ENCODE data around the gene PTPN6.

PTPN6 gene

DNA sequence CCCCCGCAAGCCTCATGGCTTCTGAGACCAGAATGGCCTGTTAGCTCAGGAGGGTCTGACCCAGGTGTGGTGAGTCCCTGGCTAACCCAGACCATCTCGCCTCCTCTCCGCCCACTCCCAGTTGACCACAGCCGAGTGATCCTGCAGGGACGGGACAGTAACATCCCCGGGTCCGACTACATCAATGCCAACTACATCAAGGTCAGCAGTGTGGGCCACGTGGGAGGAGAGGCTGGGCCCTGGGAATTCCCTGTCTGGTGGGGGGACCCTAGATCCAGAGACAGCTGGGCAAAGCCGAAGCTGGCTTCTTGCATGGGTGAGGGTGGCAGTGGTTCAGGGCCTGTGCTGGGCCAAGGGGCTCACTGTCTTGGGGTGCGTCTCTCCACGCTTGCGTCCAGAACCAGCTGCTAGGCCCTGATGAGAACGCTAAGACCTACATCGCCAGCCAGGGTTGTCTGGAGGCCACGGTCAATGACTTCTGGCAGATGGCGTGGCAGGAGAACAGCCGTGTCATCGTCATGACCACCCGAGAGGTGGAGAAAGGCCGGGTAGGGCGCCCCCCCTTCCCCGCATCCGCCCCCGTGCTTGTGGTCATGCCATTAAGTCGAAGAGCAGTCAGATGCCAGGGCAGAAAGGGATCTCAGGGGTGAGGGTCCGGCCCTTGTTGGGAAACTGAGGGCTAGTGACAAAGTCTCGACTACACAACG, 5.0 kb downstream of the PTPN6 start:
- no peak for DNase-seq (ENCODE audit: low spot score)

DNA sequence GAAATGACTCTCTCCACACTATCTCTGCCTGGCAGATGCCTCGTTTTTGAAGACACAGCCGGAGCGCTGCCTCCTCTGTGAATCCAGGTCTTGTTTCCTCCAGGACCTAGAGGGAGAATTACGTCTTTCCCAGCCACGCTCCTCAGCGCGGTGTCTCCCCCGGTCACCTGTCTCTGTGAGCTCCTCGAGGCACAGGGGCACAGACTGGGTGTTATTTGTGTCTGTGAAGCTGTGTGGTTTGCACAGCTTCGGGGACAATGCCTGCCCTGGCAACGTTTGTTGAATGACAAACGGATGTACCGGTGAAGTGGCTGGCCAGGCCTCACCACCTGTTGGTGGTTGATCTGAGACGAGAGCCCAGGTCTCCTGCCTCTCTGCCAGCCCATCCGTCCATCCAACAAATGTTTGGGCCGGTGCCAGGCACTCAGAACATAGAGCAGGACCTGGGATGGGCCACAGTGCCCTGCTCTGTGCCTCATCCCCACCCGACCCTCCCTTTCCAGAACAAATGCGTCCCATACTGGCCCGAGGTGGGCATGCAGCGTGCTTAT, 6.1 kb downstream of the PTPN6 start:
- no peak for DNase-seq (ENCODE audit: low spot score)

DNA sequence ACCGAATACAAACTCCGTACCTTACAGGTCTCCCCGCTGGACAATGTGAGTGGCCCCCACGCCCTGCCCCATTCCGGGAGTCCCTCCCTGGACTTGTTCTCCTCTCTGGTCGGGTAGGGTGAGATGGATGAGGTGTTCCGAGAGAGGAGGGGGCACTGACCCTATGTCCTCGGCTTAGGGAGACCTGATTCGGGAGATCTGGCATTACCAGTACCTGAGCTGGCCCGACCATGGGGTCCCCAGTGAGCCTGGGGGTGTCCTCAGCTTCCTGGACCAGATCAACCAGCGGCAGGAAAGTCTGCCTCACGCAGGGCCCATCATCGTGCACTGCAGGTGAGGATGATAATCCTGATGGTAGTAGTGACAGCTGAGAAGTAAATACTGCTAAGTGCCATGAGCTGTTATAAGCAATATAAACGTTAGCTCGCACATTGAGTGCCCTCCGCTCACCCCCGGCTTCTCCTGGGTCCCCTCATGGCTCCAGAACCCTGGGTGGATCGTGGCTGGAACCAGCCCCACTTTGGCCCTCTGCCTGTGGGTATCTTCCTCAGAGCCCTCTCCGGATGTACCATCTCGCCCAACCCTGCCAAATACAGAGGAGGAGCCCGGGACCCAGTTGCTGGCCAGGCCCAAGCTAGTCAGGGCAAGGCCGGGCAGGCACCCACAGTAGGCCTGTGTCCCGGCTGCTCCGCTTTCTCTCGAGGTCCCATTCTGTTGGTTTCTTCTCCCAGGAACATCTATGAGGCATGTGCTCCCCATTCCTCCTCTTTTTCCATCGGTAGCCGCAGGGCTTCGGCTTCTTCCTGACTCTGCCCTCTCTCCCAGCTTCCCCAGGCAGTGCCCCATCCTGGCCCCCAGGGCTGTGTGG, 6.8 kb downstream of the PTPN6 start:
- DNase-seq (ENCODE audit: low spot score) = no peak

DNA sequence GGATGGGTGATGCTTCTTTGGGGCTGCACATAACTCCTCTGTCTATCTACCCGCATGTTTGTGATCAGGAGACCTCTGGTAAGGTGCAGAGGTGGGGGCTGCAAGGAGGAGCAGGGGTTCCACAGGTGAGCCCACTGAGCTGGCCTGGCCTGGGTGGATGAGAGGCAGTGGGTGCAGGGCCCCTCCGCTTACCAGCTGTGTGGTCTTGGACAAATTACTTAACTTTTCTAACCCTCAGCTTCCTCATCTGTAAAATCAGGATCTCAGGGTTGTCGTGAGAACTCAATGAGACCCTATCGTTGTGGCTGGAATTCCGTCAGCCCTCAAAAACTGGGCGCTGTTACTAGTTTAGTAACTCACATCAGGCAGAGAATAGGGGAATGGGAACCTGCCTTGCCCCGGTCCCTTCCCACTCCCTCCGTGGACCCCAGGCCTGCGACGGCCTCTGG, 7.5 kb downstream of the PTPN6 start:
- DNase-seq (ENCODE audit: low spot score) = no peak

DNA sequence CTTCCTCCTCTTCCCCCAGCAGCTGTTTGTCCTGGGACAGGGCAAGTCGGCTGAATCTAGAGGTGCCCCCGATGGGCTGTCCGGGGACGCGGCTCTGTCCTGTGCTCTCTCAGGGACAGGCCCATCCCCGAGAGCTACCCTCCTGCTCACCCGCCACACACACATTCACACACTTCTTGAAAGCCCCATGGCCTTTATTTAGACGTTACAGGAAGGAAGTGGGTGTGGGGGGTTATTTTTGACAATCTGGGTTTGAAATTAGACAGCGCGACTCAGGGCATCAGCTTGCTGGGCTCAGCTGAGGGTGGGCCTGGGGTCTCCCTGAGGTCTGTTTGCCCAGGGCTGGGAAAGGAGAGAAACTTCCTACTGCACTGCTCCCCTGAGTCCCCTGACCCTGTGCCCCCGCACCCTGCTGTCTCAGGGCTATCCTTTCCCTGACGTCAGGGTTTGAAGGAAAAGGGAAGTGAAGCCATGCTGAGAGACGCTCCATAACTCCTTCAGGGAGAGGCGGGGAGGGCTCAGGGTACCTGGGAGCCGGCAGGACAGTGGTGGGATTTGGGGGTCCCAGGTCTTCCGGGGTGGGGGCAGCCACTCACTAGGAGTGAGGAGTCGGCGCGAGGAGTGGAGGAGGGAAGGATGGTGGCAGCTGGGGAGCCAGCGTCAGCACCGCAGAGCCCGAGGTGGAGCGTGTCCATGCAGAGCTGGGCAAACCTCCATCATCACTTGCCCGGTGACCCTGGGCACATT, 8.1 kb downstream of the PTPN6 start:
- DNase-seq (ENCODE audit: low spot score) = no peak

DNA sequence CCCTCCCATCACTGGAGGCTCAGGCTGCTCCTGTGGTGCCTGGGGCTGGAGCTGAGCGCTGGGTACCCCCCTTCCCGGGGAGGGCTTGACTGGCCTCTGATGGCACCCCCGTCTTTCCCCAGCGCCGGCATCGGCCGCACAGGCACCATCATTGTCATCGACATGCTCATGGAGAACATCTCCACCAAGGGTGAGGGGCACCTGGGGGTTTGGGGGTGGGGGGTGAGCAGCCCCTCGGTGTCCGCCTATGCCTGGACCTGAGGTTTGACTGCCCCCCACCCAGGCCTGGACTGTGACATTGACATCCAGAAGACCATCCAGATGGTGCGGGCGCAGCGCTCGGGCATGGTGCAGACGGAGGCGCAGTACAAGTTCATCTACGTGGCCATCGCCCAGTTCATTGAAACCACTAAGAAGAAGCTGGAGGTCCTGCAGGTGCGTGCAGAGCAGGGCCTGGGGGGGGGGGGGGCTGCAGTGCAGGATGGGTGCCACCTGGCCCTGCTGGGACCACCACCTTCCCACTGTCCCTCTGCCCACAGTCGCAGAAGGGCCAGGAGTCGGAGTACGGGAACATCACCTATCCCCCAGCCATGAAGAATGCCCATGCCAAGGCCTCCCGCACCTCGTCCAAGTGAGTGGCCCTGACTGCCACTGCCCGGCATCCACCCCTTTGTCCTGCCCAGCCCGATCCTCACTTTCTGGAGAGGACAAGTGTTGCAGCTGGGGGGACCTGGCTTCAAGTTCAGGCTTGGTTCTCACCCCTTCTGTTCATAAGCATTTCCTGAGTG, 8.8 kb downstream of the PTPN6 start:
- no peak for DNase-seq (ENCODE audit: low spot score)

DNA sequence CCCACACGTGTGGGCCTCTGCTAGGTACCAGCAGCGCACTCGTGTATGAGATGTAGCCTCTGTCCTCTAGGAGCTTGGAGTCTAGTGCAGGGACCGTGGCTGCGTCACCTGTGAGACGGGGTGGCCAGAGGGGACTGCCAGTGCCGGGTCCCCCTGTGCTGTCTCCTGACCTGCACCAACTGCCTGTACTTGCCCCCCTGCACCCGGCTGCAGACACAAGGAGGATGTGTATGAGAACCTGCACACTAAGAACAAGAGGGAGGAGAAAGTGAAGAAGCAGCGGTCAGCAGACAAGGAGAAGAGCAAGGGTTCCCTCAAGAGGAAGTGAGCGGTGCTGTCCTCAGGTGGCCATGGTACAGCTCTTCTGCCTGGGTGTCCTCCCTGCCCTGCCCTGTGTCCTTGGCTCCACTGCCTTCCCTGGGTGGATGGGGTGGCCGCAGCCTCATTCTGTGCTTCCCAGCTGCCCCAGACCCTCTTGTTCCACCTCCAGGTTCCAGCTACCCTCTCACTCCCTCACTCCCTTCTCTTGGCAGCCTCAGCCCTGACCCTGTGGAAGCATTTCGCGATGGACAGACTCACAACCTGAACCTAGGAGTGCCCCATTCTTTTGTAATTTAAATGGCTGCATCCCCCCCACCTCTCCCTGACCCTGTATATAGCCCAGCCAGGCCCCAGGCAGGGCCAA, 9.6 kb downstream of the PTPN6 start:
- DNase-seq (ENCODE audit: low spot score) = peak; percentile 56

DNA sequence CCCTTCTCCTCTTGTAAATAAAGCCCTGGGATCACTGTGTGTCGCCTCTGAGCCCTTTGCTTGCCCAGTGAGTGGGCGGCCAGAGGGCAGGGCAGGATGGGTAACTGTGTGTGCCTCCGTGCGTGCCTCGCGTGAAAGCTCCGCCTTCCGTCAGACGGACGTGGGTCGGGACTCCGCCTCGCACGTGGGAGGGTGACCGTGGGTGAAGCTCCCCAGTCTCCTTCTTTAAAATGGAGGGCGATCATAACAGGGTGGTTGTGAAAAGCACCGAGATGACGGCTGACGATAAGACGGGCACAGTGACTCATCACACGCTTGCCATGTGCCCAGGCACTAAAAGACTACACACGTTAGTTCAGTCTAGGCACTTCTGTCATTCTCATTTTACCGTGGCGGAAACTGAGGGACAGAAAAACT, 10.1 kb downstream of the PTPN6 start:
- peak; percentile 88 for DNase-seq (ENCODE audit: low spot score)

DNA sequence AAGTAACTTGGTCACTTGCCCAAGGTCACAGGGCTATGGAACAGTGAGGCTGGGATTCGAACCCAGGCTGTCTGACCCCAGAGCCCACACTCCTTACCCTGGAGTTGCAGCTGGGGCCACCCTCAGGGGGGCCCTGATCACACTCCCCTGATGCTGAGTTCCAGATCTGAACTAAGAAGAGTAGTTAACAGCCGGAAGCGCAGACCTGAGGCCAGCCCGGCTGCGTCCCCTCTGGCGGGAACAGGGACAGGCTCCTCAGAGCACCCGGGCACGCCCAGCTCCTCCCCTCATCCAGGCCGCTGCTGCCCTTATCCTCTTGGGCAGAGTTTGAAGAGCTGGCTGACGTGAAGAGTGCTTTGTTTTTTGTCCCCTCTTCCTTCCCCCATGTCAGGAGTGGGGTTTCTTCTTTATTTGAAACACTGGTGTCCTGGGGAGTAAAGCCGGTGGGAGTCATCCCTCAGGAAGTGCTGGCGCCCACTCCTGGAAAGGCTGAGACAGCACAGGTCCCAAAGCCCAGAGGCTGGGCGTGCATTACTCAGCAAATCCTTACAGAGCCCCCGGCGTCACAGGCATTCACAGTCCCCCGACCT, 10.6 kb downstream of the PTPN6 start:
- DNase-seq (ENCODE audit: low spot score) = peak; percentile 92

DNA sequence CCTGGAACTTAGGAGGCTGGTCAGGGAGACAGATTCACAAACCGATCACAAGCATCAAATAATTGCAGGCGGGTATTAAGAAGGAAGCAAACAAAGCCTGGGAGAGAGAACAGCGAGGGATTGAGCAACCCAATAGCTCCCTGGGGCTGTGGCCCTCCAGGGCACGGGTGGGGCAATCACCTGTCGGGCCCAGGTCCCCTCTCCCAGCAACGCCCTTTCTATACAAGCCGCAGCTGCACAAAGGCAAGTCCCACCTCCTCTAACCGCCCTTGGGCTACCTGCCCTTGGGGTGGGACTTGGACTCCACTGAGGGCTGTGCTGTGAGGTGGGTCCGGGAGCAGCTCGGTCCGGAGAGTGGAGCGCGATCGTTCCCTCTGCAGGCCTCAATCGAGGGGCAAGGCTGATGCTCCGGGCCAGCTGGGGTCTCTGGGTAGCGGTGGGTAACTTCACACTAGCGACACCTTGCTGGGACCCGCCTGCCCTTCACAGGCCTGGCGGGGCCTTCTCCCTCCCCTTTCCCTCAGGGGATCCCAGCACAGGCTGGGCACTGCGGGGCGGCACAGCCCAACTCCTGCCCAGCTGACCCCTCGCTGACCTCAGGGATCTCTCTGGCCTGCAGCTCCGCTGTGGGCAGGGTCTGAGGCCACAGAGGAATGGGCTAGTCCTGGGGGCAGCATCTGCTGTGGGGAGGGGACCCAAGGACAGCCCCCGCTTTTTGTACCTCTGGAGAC, 11.3 kb downstream of the PTPN6 start:
- no peak for DNase-seq (ENCODE audit: low spot score)

DNA sequence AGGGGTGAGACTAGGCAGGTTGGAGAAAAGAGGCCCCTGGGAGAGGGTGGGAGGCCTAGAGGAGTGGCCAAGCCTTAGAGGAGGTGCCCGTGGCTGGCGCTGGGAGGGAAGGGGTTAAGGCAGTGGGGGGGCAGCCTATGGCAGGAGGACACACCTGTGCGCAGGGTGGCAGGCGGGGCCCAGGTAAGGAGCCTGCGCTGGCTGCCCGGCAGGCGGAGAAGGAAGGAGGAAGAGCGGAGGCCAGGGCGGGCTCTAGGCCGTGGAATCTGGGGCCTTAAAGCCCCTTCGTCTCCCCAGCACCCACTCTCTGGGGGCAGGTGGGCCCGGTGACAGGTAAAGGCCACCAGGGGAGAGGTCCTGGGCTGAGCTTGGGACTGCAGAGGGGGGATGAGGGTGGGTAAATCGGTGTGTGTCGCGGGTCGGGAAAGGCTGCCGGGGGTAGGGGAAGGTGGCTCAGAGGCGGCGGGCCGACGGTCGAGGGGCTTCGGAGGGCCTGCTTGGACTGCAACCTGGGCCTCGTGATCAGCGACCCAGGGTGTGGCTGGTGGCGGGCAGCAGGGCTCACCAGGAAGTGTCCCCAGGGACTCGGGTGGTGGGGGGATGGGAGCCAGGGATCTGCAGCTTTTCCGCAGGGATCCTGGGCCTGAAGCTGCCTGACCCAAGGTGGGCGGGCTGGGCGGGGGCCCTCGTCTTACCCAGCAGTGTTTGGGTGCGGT, 12.0 kb downstream of the PTPN6 start:
- no peak for DNase-seq (ENCODE audit: low spot score)

DNA sequence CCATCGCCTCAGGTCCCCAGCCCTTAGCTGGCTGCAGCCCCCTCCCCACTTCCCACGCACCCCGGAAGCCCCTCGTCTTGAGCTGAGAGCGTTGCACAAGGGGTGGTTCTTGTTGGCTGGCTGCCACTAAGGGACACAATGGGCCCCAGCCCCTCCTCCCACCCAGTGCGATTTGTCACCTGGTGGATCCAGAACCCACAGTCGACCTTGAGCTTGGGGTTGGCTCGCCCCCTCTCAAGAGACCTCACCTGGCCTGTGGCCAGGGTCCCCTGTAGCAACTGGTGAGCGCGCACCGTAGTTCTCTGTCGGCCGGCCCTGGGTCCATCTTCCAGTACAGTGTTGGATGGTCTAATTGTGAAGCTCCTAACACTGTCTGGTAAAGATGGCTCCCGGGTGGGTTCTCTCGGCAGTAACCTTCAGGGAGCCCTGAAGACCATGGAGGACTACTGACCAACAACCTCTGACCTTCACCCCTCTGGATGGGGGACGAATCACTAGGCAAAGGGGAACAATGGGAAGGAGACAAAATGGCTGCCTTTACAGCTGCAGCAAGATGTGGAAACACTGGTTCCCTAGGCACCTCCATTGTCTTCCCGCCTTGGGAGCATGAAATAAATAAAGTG, 12.7 kb downstream of the PTPN6 start:
- no peak for DNase-seq (ENCODE audit: low spot score)

DNA sequence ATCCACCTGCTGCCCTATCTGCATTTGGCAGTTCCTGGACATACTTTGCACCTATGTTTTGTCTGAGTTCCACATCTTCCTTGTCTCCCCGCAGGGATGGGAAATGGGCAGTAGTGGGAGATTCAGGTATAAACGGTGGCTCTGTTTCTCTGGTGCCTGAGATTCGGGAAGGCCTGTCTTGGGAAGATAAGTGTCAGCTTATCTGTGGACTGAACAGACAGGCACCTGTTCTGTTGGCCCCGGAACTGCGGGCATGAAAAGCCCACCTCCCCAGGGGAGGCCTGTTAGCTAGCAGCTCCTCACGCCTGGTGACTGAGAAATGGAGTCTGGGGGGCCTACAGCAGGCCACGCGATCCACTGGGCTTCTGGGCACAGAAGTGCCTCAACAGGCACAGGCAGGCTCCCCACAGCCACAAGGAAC, 13.5 kb downstream of the PTPN6 start:
- DNase-seq (ENCODE audit: low spot score) = no peak

DNA sequence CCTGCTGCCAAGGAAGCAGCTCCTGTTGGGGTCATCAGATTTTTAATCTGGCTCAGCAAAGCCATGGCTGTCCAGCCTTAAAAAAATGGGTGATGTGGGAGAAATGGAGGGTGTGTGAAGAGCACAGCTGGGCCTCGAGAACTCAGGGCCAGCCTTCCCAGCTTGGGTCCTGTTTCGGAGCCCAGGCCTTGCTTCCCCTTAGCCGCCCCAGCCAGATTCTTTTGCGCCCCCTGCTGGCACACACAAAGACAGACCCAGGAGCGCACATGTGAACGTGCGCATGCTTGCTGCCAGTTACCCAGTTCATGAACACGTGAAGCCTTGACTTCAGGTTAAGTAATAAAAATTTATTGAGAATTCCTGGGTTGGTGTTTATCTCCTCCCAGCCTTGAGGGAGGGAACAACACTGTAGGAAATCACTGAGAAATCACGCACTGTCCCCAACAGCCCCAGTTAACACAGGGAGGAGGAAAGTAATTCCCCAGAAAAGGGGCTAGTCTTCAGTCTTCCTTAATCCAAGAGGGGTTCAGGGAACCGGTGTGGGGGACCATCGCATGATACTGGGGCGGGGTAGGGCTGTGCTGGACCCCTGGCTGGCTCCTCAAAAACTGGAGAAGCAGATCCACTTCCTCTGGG, 14.0 kb downstream of the PTPN6 start:
- DNase-seq (ENCODE audit: low spot score) = peak; percentile 77

DNA sequence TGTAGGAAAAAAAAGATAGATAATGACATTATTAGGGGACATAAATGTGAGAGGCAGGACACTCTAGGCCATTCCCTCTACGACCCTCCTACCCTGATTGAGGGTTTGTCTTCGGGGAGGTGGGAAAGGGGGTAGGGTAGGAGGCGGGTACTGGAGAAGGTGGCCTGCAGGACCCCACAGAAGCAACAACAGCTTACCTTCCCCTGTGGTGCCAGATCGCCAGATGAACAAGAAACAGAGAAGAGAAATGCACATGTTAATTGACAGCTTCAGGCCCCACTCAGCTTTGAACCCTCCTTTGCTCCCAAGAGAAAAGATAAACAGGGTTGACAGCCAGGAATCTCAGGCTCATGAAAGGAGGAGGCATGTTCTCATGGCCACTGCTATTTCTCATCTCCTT, 14.6 kb downstream of the PTPN6 start:
- DNase-seq (ENCODE audit: low spot score) = no peak

DNA sequence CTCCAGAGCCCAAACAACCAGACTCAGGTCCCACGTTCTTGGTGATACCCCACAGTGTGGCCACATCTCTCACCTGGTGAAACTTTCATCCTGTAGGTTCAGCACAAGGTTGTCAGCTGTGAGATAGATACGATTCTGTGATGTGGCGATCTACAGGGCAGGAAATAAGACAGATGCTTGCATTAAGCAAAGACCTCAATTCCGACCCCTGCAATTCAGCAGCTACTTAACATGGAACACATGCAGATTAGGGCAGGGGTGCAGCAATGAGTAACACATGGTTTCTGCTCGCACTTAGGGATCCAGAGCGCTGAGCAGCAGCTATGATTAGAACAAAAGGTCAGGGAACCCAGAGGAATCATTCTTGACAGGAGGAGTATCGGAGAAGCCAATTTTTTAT, 15.2 kb downstream of the PTPN6 start:
- no peak for DNase-seq (ENCODE audit: low spot score)

DNA sequence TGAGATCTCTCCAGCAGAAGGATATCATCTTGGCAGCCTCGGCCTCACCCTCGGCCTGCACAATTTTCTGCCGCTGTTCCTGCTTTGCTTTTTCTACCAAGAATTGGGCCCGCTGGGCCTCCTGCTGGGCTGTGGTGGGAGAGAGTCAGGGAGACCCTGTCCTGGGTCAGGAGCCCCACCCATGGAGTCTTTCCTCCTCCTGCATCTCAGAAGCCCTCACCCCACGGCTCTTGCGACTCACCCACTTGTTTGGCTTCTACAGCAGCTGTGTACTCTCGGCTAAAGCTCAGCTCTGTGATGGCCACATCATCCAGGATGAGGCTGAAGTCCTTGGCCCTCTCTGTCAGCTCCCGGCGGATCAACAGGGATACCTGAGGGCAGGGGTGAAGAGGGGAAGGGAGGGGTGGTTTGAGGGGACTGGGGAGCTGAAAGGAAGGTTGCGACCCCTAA, 16.5 kb downstream of the PTPN6 start:
- DNase-seq (ENCODE audit: low spot score) = peak; percentile 47

DNA sequence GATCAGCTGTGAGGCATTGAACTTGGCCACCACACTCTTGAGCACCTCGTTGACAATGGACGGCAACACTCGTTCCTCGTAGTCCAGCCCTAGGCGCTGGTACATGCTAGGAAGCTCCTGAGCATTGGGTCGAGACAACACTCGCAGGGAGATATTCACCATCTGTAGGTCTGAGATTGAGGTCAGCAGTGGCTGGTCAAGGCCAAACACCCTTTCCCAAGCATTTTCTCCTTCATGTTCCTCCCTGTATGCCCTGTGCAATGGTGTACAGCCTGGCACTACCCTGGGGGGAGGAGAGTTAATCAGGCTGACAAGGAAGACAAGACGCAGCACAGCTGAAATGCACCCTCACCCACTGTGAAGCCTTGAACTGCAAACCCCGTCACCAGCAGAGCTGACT, 17.3 kb downstream of the PTPN6 start:
- no peak for DNase-seq (ENCODE audit: low spot score)

Measured in RKO (cell line).